HG03103 (cell line): Measurements from ENCODE around the gene SHISAL1.

Source experiments
- ATAC-seq: cut with Tn5 transposase; IDR thresholded peaks from one replicate; pipeline ENCODE4 v1.9.1; 2021; ENCODE audit warnings: low read depth; ENCODE audit not compliant: unreplicated experiment

The SHISAL1 gene

GRCh38 chr22:44214187-44214586 lies 98.6 kb downstream of the SHISAL1 start:
- no peak for ATAC-seq

DNA sequence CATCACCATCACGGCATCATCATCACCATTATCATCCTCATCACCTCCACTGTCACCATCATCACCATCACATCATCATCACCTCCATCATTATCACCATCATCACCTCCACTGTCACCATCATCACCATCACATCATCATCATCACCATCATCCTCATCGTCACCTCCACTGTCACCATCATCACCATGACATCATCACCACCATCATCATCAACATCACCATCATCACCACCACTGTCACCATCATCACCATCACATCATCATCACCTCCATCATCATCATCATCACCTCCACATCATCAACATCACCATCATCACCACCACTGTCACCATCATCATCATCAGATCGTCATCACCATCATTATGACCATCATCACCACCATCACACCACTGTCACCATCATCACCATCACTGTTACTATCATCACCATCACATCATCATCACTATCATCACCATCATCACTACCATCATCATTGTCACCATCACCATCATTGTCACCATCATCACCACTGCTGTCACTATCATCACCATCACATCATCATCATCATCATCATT lies 99.2 kb downstream of the SHISAL1 start:
- ATAC-seq: no peak

GRCh38 chr22:44212936-44213335 lies 99.8 kb downstream of the SHISAL1 start:
- no peak for ATAC-seq

DNA sequence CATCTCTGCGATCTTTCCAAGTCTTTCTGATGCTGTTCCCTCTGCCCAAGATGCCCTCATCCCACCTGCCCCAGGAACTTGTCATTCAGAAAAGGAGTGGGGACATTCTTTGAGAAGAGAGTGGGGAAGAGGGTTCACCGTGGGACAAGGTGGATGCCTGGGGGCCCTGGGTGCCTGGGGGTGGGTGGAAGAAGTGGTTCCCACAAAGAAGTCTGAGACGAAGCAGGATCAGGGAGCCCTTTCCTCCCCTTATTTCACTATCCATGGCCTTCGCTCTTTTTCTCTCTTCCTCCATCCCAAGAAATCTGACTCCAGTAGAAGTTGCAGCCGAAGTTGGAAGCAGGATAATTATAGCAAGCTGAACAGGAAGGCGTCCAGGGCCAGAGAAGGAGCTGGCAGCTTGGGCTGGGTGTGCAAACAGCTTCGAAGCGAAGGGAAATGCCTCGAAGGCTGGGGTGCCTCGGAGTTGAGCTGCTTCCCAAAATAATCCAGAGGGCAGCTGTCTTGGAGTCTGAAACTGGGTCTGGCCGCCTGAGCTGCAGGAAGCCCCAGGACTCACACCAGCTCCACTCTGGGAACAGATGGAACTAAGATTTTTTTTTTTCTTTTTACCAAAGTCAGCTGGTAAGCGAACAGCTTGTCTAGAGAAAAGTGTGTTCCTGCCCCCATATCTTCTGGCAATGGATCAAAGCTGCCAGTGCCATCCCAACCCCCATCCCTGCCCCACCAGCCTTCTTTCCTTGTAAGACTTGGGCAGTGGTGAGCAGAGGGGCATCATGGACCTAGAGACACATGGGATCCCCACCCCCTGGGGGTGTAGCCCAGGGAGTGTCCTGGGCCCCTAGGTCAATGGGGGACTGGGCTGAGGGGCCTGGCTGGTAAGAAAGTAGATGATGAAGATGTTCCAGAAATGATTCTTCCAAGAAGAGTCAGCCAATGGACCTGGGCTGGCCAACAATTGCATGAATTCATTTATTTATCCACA lies 100.5 kb downstream of the SHISAL1 start:
- no peak for ATAC-seq

GRCh38 chr22:44211256-44211945 lies 101.3 kb downstream of the SHISAL1 start:
- ATAC-seq: no peak

- ATAC-seq: no peak
Measured at GRCh38 chr22:44210722-44211121, 102.0 kb downstream of the SHISAL1 start.

- no peak for ATAC-seq
Measured at GRCh38 chr22:44209343-44209742, 103.4 kb downstream of the SHISAL1 start.

GRCh38 chr22:44207981-44208317 lies 104.8 kb downstream of the SHISAL1 start:
- no peak for ATAC-seq

- no peak for ATAC-seq
Measured at GRCh38 chr22:44207173-44207980, 105.4 kb downstream of the SHISAL1 start.

DNA sequence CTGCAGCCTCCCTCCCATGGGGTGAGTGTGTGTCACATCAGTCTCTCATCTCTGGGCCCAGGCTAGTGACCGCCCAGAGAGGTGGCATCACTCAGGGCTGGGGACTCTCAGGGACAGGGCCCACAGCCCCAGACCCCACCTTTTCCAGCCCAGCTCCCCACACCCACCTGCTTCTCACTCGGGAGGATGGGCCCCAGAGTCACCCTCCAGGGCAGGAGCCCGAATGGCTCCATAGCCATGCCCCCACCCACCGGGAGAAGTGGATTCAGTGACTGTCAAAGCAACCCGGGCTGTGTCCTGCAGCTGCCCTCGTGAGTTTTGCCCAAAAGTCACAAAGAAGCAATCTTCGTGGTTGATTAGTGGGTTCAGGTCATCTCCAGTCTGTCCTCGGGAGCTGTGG lies 106.1 kb downstream of the SHISAL1 start:
- no peak for ATAC-seq

DNA sequence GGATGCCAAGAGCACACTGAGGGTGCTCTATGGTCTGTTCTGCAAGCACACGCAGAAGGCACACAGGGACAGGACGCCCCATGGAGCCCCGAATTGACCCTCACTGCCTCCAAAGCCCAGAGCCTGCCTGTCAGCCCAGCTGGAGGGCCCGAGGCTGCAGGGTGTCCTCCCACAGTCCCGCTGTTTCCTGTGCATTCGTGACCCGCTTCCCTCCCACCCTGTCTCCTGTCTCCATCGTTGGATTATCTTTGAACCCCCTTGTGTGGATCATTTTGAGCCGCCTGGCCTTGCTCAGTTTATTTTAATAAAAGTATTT lies 106.5 kb downstream of the SHISAL1 start:
- ATAC-seq: no peak

DNA sequence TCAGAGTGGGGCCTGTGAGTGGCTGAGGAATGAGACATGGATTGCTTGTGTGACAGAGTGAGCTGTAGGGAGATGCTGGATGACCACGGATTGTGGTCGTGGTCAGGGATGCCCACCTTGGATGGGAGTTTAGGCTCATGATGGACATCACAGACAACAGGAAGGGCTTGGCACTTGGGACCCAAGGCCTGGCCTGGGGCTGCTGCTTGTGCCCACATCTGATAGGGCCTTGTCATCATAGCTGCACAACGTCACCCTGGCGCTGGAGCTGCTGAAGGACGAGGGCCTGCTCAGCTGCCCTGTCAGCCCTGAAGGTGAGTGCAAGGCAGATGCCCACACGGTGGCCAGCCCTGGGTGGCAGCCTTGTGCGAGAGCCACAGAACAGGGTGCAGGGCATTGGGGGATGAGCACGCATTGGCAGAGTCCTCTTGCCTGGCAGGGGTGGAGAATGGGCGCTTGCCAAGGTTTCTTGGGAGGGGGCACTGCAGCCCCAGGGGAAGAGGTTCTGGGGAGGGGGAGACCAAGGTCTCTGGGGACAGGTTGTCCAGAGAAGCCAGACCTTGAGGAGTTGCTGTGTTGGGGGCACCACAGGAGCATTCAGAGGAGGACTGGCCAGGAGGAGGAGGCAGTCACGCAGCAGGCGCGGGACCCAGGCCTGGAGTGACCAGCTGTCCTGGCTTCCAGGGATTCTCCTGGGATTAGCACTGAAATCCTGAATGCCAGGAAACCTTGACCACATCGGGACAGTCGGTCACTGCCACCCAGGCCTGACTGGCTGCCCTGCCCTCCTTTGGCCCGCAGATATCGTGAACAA lies 107.0 kb downstream of the SHISAL1 start:
- ATAC-seq: no peak

- ATAC-seq: no peak
Measured at GRCh38 chr22:44204739-44205515, 107.8 kb downstream of the SHISAL1 start.

- no peak for ATAC-seq
Measured at GRCh38 chr22:44203203-44203602, 109.5 kb downstream of the SHISAL1 start.

- ATAC-seq: no peak
Measured at GRCh38 chr22:44202261-44202789, 110.4 kb downstream of the SHISAL1 start.

GRCh38 chr22:44201665-44202064 lies 111.1 kb downstream of the SHISAL1 start:
- no peak for ATAC-seq

GRCh38 chr22:44200855-44201550 lies 111.7 kb downstream of the SHISAL1 start:
- ATAC-seq: no peak

DNA sequence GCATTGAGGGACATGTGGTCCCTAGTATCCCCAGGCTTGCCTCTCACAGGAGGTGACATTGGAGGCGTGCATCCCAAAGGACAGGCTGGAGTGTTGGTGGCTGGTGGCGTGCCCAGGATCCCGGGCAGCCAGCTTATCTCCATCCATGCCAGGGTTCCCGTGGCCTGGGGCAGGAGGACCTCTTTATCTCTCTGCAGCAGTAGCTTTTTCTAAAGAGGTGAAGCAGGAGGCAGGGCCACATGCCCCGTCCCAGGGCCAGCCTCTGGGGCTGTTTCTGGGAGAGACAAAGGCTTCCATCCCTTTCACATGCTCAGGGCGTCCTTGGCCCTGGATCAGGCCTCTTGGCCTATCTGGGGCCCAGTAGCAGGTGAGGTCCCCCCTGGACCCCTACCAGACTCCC lies 112.3 kb downstream of the SHISAL1 start:
- ATAC-seq: no peak
